Neuronal stem cell (in vitro differentiated cells): ENCODE results near the gene DUSP14.
"Not testable (repeated sequence)": the region's sequence is repeated elsewhere in the genome, so short reads cannot be mapped to it uniquely, and the experiment has no call there.

Experiments used
- DNase-seq: peaks from one replicate; pipeline ENCODE4 v3.0.0-alpha.2; 2013; ENCODE audit warnings: low spot score
- H2AFZ ChIP-seq: one replicate; pipeline ENCODE4 v1.6.1; 2013; ENCODE audit warnings: mild to moderate bottlenecking, low read length, inconsistent platforms
- H2AK5ac ChIP-seq: 2 replicates; pipeline ENCODE4 v1.6.1; 2013; ENCODE audit warnings: low read depth, mild to moderate bottlenecking, inconsistent platforms, low read length, moderate library complexity, mixed read lengths
- H2BK120ac ChIP-seq: 2 replicates; pipeline ENCODE4 v1.6.1; 2013; ENCODE audit warnings: low read depth, mild to moderate bottlenecking, inconsistent platforms, low read length, moderate library complexity, mixed read lengths
- H2BK12ac ChIP-seq: one replicate; pipeline ENCODE4 v1.6.1; 2013; ENCODE audit warnings: low read length, inconsistent platforms
- H2BK15ac ChIP-seq: 2 replicates; pipeline ENCODE4 v1.6.1; 2013; ENCODE audit warnings: mild to moderate bottlenecking, low read length, inconsistent platforms, mixed read lengths
- H2BK5ac ChIP-seq: one replicate; pipeline ENCODE4 v1.6.1; 2013; ENCODE audit warnings: inconsistent platforms, mild to moderate bottlenecking, low read length, moderate library complexity
- H3K14ac ChIP-seq: one replicate; pipeline ENCODE4 v1.6.1; 2013; ENCODE audit warnings: low read length, inconsistent platforms
- H3K18ac ChIP-seq: 2 replicates; pipeline ENCODE4 v1.6.1; 2013; ENCODE audit warnings: low read length, inconsistent platforms
- H3K23ac ChIP-seq: 2 replicates; pipeline ENCODE4 v1.6.1; 2013; ENCODE audit warnings: low read depth, mild to moderate bottlenecking, mixed read lengths, low read length, inconsistent platforms; ENCODE audit not compliant: poor library complexity
- H3K27ac ChIP-seq: replicated peaks from 3 replicates; pipeline ENCODE4 v1.5.1; 2013; ENCODE audit warnings: low read length, inconsistent platforms
- H3K27me3 ChIP-seq, 3 experiments: 2 replicates each; pipeline ENCODE4 v1.6.1; 2013; ENCODE audit warnings: low read length in 3 of 3, mild to moderate bottlenecking in 2 of 3, inconsistent platforms in 1 of 3, low read depth in 1 of 3, mixed read lengths in 1 of 3, moderate library complexity in 1 of 3; ENCODE audit not compliant: control insufficient read depth in 3 of 3, insufficient read depth in 3 of 3
- H3K36me3 ChIP-seq, 2 donors: replicated peaks in 1 of 2; 2 replicates each; pipeline ENCODE4 v1.6.1; 2013; ENCODE audit warnings: low read length in 2 of 2; ENCODE audit not compliant: control insufficient read depth in 2 of 2, insufficient read depth in 2 of 2
- H3K4ac ChIP-seq: 2 replicates; pipeline ENCODE4 v1.6.1; 2013; ENCODE audit warnings: inconsistent platforms, mild to moderate bottlenecking, low read length, moderate library complexity
- H3K4me1 ChIP-seq, 2 donors: 1 replicate in 1 of 2; 2 replicates in 1 of 2; pipeline ENCODE4 v1.6.1; 2013; ENCODE audit warnings: low read length in 2 of 2, low read depth in 1 of 2; ENCODE audit not compliant: control insufficient read depth in 2 of 2, insufficient read depth in 1 of 2
- H3K4me2 ChIP-seq: one replicate; pipeline ENCODE4 v1.6.1; 2013; ENCODE audit warnings: mild to moderate bottlenecking, low read length, inconsistent platforms; ENCODE audit not compliant: insufficient read depth, poor library complexity, severe bottlenecking
- H3K4me3 ChIP-seq, 2 donors: 2 replicates each; pipeline ENCODE4 v1.5.1; 2013; ENCODE audit warnings: low read length in 2 of 2, mild to moderate bottlenecking in 2 of 2, inconsistent platforms in 1 of 2, moderate library complexity in 1 of 2
- H3K79me1 ChIP-seq: one replicate; pipeline ENCODE4 v1.6.1; 2013; ENCODE audit warnings: low read depth, mild to moderate bottlenecking, inconsistent platforms, low read length, moderate library complexity
- H3K9ac ChIP-seq: one replicate; pipeline ENCODE4 v1.6.1; 2013; ENCODE audit warnings: mild to moderate bottlenecking, low read depth, low read length, inconsistent platforms; ENCODE audit not compliant: poor library complexity
- H3K9me3 ChIP-seq, 2 donors: replicated peaks in 1 of 2; 2 replicates each; pipeline versions ENCODE3 to v1.6.1; 2013; ENCODE audit warnings: low read length in 2 of 2, mild to moderate bottlenecking in 2 of 2, inconsistent platforms in 1 of 2, low read depth in 1 of 2, mixed read lengths in 1 of 2, moderate library complexity in 1 of 2; ENCODE audit not compliant: control insufficient read depth in 2 of 2, insufficient read depth in 1 of 2
- H4K8ac ChIP-seq: one replicate; pipeline ENCODE4 v1.6.1; 2013; ENCODE audit warnings: low read depth, mild to moderate bottlenecking, inconsistent platforms, low read length, moderate library complexity
- H4K91ac ChIP-seq: one replicate; pipeline ENCODE4 v1.6.1; 2013; ENCODE audit warnings: low read length, low read depth, mild to moderate bottlenecking, inconsistent platforms; ENCODE audit not compliant: poor library complexity
- WGBS, 2 donors: extraction: QIAGEN DNeasy Blood & Tissue Kit; methylation state at CpG; one replicate each; pipeline ENCODE4 v1.1.7; 2013; ENCODE audit warnings: missing lambda C conversion rate in 2 of 2, mixed read lengths in 1 of 2; ENCODE audit not compliant: insufficient read length in 2 of 2, insufficient replicate concordance in 1 of 2; ENCODE audit errors: extremely low coverage in 2 of 2; 5-methylcytosine and 5-hydroxymethylcytosine counted together

Gene DUSP14

DNA sequence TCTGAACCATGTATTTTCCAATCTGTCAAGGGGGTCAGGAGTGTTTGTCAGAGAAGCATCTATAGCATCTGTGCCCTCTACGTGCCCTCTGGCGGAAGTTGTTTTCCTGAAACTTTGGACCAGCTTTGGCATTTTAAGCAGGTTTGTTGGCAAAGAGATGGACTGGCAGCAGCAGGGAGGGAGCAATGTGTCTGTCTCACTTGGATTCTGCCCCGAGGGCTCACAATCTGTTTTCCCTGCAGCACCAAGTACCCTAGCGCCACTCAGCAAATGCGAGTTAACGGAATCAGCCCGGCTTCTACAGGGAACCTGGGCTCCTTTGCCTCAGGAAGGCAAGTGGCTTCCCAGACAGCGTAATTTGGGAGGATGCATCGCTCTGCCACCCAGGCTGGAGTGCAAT lies 17.4 kb downstream of the DUSP14 start:
- H2BK15ac ChIP-seq = no peak overlapping the region
- no peak overlapping the region for H2BK5ac ChIP-seq
- no peak overlapping the region for H4K91ac ChIP-seq
- H3K9ac ChIP-seq = no peak overlapping the region
- H2BK12ac ChIP-seq = no peak overlapping the region
- H3K79me1 ChIP-seq = peaks cover 2% of the 10 kb centered on the region
- peaks cover 0 to 3% of the 10 kb centered on the region in 2 donors for H3K4me1 ChIP-seq
- no peak overlapping the region for H3K27ac ChIP-seq
- H3K27me3 ChIP-seq = no peaks in the 10 kb centered on the region
- no peak overlapping the region for H3K23ac ChIP-seq
- H3K36me3 ChIP-seq = peaks cover 1 to 47% of the 10 kb centered on the region in 2 donors
- no CpG with 5 or more reads among the region's 9 CpGs for WGBS, 2 donors
- H3K9me3 ChIP-seq = no peaks in the 10 kb centered on the region
- H2BK120ac ChIP-seq = no peak overlapping the region
- no peak overlapping the region for H2AFZ ChIP-seq
- no peak overlapping the region for H2AK5ac ChIP-seq
- H3K4ac ChIP-seq = no peak overlapping the region
- no peak overlapping the region for H4K8ac ChIP-seq
- H3K14ac ChIP-seq = no peak overlapping the region
- DNase-seq = no peak
- peak overlapping the region; percentile 29 for H3K18ac ChIP-seq
- no peak overlapping the region for H3K4me3 ChIP-seq
- no peak overlapping the region for H3K4me2 ChIP-seq

- no peak overlapping the region for H2AK5ac ChIP-seq
- no peak overlapping the region for H3K9ac ChIP-seq
- H2BK15ac ChIP-seq = no peak overlapping the region
- no peak overlapping the region for H4K8ac ChIP-seq
- H3K9me3 ChIP-seq = no peaks in the 10 kb centered on the region
- H3K4me1 ChIP-seq = peaks cover 0 to 7% of the 10 kb centered on the region in 2 donors
- no peaks in the 10 kb centered on the region for H3K27me3 ChIP-seq
- peak overlapping the region in 1 of 2 donors; percentile 21 for H3K4me3 ChIP-seq
- no peak for DNase-seq
- H3K36me3 ChIP-seq = peaks cover 10 to 67% of the 10 kb centered on the region in 2 donors
- peaks cover 4% of the 10 kb centered on the region for H3K79me1 ChIP-seq
- H3K27ac ChIP-seq = no peak overlapping the region
- H2BK5ac ChIP-seq = no peak overlapping the region
- peak overlapping the region; percentile 10 for H2BK120ac ChIP-seq
- H2BK12ac ChIP-seq = no peak overlapping the region
- WGBS, 2 donors = no CpG with 5 or more reads among the region's 17 CpGs
- H3K4ac ChIP-seq = no peak overlapping the region
- no peak overlapping the region for H3K14ac ChIP-seq
- no peak overlapping the region for H3K23ac ChIP-seq
- no peak overlapping the region for H4K91ac ChIP-seq
- no peak overlapping the region for H3K4me2 ChIP-seq
- H3K18ac ChIP-seq = no peak overlapping the region
- no peak overlapping the region for H2AFZ ChIP-seq
Measured at GRCh38 chr17:37510056-37510455, 20.4 kb downstream of the DUSP14 start.

GRCh38 chr17:37511642-37512041 lies 22.0 kb downstream of the DUSP14 start:
- H3K4me3 ChIP-seq, H4K91ac ChIP-seq, H2BK5ac ChIP-seq, H3K23ac ChIP-seq, H3K9ac ChIP-seq, H2AK5ac ChIP-seq, H3K79me1 ChIP-seq, H2AFZ ChIP-seq, H3K27me3 ChIP-seq, H2BK120ac ChIP-seq, H3K4ac ChIP-seq, H3K4me2 ChIP-seq, H2BK12ac ChIP-seq, H3K27ac ChIP-seq, H3K18ac ChIP-seq, H3K14ac ChIP-seq, H4K8ac ChIP-seq, H3K9me3 ChIP-seq, DNase-seq, H3K4me1 ChIP-seq, H2BK15ac ChIP-seq: not testable (repeated sequence)
- whole genome bisulfite sequencing, 2 donors = no CpG with 5 or more reads among the region's 1 CpG
- peaks cover 10 to 70% of the 10 kb centered on the region in 2 donors for H3K36me3 ChIP-seq

- no peak overlapping the region for H3K4ac ChIP-seq
- H3K27me3 ChIP-seq = no peaks in the 10 kb centered on the region
- H4K91ac ChIP-seq = no peak overlapping the region
- H3K4me2 ChIP-seq = no peak overlapping the region
- H3K9ac ChIP-seq = peak overlapping the region; percentile 66
- peak overlapping the region; percentile 60 for H3K18ac ChIP-seq
- H3K4me1 ChIP-seq = peaks cover 4 to 10% of the 10 kb centered on the region in 2 donors
- peaks cover 4% of the 10 kb centered on the region for H3K79me1 ChIP-seq
- H2BK5ac ChIP-seq = no peak overlapping the region
- H2BK120ac ChIP-seq = no peak overlapping the region
- peaks cover 10 to 70% of the 10 kb centered on the region in 2 donors for H3K36me3 ChIP-seq
- peak overlapping the region; percentile 75 for H3K23ac ChIP-seq
- no CpG with 5 or more reads among the region's 24 CpGs for WGBS, 2 donors
- no peak for DNase-seq
- H2BK12ac ChIP-seq = no peak overlapping the region
- H4K8ac ChIP-seq = no peak overlapping the region
- H2AFZ ChIP-seq = no peak overlapping the region
- no peak overlapping the region for H3K14ac ChIP-seq
- H3K27ac ChIP-seq = peak overlapping the region; percentile 23
- H2BK15ac ChIP-seq = no peak overlapping the region
- H3K4me3 ChIP-seq = peak overlapping the region in 1 of 2 donors; percentile 19
- no peaks in the 10 kb centered on the region for H3K9me3 ChIP-seq
- H2AK5ac ChIP-seq = no peak overlapping the region
Measured at GRCh38 chr17:37512442-37513068, 22.9 kb downstream of the DUSP14 start.
